HUES6 (cell line): ENCODE measurements around the gene BTBD6.
A peak's percentile ranks its signal among the peaks of the same experiment; 100 is the strongest.
"Not testable (repeated sequence)": the region's sequence is repeated elsewhere in the genome, so short reads cannot be mapped to it uniquely, and the experiment has no call there.

Source experiments
- H3K27ac ChIP-seq: 2 replicates; pipeline ENCODE4 v1.7.0; 2013; ENCODE audit warnings: low read depth, mild to moderate bottlenecking, low read length, inconsistent platforms
- H3K27me3 ChIP-seq: 2 replicates; pipeline ENCODE4 v1.6.1; 2013; ENCODE audit warnings: low read length; ENCODE audit not compliant: control insufficient read depth, insufficient read depth
- H3K36me3 ChIP-seq: 2 replicates; pipeline ENCODE4 v1.6.1; 2013; ENCODE audit warnings: low read length; ENCODE audit not compliant: control insufficient read depth, insufficient read depth
- H3K4me1 ChIP-seq: 2 replicates; pipeline ENCODE4 v1.6.1; 2013; ENCODE audit warnings: low read length; ENCODE audit not compliant: control insufficient read depth, insufficient read depth
- H3K4me3 ChIP-seq: 2 replicates; pipeline ENCODE4 v1.5.1; 2013; ENCODE audit warnings: low read depth, low read length
- H3K9ac ChIP-seq: one replicate; pipeline ENCODE4 v1.6.1; 2013; ENCODE audit warnings: mild to moderate bottlenecking, low read length
- H3K9me3 ChIP-seq: 2 replicates; pipeline ENCODE4 v1.6.1; 2013; ENCODE audit warnings: low read depth, low read length; ENCODE audit not compliant: control insufficient read depth, insufficient read depth

BTBD6 gene

DNA sequence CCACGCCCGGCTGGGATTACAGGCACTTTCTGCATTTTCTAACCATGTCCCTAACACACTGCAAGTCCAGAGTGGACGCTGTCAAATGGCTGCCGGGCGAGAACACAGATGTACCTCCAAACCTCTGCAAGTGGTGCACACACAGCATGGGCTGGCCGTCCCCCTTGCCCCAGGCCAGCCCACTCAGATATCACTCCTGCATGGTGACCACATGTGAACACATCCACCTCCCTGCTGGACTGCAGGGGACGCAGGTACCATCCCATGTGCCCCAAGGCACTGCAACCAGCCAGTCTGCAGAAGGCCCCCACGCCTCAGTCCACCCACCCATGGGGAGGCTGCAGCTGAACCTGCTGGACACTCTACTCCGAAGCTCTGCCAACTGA is 38.4 kb downstream of the BTBD6 start:
- Histone ChIP-seq H3K36me3 (no peaks in the 10 kb centered on the region), H3K9me3 (no peaks in the 10 kb centered on the region), H3K27me3 (no peaks in the 10 kb centered on the region), H3K4me1 (peaks cover 12% of the 10 kb centered on the region), H3K9ac (no peak overlapping the region), H3K27ac (no peak overlapping the region), H3K4me3 (no peak overlapping the region)

DNA sequence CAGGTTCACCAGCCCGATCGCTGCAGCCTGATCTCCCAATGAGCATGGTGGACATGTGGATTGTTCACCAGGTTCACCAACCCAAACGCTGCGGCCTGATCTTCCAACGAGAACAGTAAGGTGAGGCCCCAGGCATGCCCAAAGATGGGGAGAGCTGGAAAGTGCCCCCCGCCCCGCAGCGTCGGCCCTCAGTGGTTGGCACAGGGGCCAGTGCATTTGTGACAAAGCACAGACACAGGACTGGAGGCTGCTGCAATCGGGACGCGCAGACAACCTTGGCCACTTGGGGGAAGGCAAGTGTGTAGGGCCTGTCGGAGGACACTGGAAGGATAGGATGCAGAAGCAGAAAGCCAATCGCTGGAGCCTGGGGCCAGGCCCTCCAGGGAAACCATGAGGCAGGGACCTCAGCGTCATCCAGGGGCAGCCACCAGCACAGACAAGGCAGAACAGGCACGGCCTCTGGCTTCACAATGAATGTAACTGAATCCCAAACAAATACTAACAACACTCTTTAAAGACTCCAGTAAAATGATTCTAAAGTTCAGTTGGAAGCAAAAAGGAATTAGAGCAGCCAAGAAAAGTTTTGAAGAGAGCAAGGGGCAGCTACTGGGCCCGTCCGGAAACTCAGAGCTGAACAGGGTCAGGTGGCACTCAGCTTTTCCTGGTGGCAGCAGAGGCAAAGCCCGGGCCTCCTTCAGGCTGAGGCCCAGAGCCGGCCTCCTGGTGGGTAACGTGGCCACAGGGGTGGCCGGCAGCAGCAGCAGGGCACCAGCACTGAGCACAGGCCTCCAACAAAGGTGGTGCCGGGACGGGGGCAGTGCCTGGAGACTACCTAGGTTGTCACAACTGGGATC is 39.1 kb downstream of the BTBD6 start:
- H3K36me3 ChIP-seq = no peaks in the 10 kb centered on the region
- peaks cover 7% of the 10 kb centered on the region for H3K4me1 ChIP-seq
- no peak overlapping the region for H3K27ac ChIP-seq

DNA sequence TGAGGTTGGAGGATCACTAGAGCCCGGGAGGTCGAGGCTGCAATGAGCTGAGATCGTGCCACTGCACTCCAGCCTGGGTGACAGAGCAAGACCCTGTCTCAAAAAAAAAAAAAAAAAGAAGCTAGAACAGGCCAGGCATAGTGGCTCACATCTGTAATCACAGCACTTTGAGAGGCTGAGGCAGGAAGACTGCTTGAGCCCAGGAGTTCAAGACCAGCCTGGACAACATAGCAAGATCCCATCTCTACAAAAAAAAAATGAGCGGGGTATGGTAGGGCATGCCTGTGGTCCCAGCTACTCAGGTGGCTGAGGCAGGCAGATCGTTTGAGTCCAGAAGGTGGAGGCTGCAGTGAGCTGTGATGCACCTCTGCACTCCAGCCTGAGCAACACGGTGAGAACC is 40.6 kb downstream of the BTBD6 start:
- not testable (repeated sequence) for H3K4me3 ChIP-seq, H3K9ac ChIP-seq, H3K4me1 ChIP-seq, H3K9me3 ChIP-seq, H3K36me3 ChIP-seq, H3K27ac ChIP-seq, H3K27me3 ChIP-seq

More for the DNA sequence above, 39.1 kb downstream of the BTBD6 start:
- Histone ChIP-seq H3K4me3 (no peak overlapping the region), H3K27me3 (no peaks in the 10 kb centered on the region), H3K9ac (no peak overlapping the region), H3K9me3 (no peaks in the 10 kb centered on the region)

DNA sequence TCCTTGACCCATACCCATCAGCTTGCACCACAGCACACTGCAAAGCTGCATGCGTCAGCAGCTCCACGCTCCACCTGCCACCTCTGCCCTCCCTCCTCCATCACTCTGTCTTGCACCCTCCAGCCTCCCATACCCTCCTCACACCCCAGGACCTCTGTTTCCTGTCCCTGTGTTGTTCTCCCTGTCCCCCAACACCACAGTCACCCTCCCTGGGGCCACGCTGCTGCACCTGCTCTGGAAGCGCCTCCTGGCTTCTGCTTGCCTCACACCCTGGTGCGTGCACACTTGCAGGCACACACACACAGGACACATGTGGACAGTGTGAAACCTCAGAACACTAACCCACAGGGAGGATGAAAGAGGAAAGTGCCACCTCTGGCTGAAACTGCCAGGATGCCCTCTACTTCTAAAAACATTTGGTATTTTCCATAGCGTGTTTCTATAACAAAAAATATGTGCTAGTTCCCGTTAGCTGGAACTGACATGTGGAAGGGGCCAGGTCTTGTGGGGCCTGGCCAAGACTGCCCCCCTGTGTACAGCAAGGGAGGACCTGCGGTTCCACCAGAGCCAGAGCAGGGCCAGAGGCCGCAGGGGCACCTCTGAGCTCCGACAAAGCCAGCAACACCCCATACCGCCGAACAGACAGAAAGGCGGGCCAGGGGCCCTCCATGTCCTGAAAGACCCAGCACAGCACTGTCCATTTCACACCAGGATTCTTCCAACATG is 42.5 kb downstream of the BTBD6 start:
- H3K4me3 ChIP-seq = no peak overlapping the region
- no peaks in the 10 kb centered on the region for H3K36me3 ChIP-seq
- H3K9ac ChIP-seq = no peak overlapping the region
- H3K4me1 ChIP-seq = peaks cover 3% of the 10 kb centered on the region; the same call in 1 of the 2 replicates
- H3K27ac ChIP-seq = no peak overlapping the region
- H3K9me3 ChIP-seq = no peaks in the 10 kb centered on the region
- H3K27me3 ChIP-seq = no peaks in the 10 kb centered on the region

DNA sequence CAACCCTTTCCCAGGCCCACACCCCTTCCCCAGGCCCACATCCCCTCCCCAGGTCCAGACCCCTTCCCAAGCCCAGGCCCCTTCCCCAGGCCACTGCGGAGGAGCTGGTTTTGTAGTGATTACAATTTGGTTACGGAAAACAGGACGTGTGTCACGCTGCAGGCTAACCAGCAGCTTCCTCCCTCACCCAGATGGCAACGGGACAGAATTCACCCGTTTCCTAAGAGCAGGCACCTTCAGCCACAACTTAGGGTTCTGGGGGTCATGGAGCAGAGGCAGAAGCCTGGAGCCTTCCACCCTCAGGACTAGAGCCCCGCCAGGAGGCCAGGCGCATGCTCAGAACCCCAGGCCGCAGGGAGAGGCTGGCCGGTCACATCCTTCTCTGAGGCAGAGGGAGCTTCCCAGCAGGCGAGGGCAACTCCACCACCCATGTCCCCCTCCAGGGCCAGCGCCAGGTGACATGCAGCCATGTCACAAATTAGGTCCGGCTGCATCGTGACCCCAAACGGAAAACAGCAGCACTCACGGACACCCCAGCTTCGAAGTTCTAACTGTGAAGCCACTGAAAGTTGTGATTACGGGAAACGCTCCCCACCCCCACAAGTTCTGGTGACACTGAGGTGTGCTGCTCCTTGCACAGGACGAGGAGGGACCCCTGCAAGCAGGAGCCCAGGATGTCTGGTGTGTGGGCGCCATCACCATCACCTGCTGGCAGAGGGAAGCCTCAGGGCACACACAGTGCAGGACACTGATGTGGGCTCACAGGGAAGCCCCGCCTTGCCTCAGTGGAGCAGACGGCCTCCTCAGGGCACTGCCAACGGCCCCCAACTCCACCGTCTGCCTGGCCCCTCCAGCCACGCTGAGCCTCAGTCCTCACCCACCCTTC is 44.7 kb downstream of the BTBD6 start:
- Histone ChIP-seq H3K36me3 (no peaks in the 10 kb centered on the region), H3K9ac (no peak overlapping the region), H3K4me1 (peaks cover 3% of the 10 kb centered on the region; the same call in 1 of the 2 replicates), H3K4me3 (no peak overlapping the region), H3K27me3 (no peaks in the 10 kb centered on the region), H3K9me3 (no peaks in the 10 kb centered on the region), H3K27ac (no peak overlapping the region)

DNA sequence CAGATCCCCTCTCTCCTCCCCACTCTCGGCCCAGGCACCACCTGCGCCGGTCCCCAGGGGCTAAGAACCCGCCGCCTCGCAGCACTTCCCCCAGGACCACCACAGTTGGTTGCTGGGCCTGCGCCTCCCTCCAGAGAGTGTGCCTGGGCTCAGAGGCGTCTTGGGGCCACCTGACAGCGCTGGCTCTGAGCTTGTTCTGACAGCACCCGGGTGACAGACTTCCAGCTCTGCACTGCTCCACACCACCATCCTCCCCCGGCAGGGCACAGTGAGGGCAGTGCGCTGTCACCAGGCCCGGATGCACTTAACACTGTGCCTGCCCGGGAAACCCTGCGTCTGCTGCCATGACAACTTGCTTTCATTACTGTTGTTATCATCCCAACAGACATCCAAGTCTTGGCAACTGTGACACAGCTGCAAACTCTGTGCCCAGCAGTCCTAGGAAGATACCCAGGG is 45.8 kb downstream of the BTBD6 start:
- no peak overlapping the region for H3K9ac ChIP-seq
- H3K9me3 ChIP-seq = no peaks in the 10 kb centered on the region
- H3K4me3 ChIP-seq = no peak overlapping the region
- H3K36me3 ChIP-seq = no peaks in the 10 kb centered on the region
- peaks cover 3% of the 10 kb centered on the region; the same call in 1 of the 2 replicates for H3K4me1 ChIP-seq
- H3K27ac ChIP-seq = no peak overlapping the region
- no peaks in the 10 kb centered on the region for H3K27me3 ChIP-seq

DNA sequence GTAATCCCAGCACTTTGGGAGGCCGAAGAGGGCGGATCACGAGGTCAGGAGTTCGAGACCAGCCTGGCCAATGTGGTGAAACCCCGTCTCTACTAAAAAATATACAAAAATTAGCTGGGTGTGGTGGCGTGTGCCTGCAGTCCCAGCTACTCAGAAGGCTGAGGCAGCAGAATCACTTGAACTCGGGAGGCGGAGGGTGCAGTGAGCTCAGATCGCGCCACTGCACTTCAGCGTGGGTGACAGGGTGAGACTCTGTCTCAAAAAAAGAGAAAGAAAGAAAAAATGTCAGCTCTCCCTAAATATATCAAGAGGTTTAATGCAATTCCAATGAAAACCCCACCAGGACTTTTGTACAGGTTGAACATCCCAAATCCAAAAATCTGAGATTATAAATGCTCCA is 49.0 kb downstream of the BTBD6 start:
- H3K27ac ChIP-seq, H3K36me3 ChIP-seq, H3K4me3 ChIP-seq, H3K4me1 ChIP-seq, H3K9me3 ChIP-seq, H3K9ac ChIP-seq: not testable (repeated sequence)
- H3K27me3 ChIP-seq = peaks cover 10% of the 10 kb centered on the region; the same call in 1 of the 2 replicates

DNA sequence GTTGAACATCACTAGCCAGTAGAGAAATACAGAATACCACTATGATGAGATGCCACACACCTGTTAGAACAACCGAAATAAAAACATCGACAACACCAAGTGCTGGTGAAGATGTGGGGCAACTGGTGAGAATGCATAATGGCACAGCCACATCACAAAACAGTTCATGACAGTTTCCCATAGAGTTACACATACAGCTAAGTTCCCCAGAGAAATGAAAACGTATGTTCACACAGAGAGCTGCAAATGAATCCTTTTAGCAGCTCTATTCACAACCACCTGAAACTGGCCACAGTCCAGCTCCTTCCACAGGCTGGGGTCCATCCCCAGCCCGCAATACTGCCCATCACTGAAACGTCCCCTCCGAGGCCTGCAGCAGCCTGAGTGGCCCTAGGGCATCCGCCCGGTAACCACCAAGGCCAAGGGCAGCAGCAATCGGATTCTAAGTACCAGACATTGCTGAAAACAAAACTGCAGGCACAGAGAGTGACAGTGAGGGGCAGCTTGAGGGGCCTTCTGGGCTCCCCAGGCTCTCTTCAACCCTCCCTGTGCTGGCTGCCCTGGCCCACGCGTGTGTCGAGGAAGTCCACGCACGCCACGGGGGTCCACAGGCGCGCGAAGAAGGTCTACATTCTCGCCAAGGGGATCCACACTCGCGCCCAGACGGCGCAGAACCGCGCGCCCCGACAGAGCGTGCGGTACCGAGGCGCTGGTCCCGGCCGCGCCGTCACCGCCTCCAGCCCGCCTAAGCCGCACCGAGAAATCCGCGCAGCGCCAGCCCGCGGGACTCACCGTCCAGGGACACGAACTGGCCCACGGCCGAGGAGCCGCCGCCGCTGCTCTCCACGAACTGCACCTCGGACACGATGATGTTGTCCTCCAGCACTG is 51.6 kb downstream of the BTBD6 start:
- no peaks in the 10 kb centered on the region for H3K4me1 ChIP-seq
- peak overlapping the region; percentile 95 for H3K9ac ChIP-seq
- H3K9me3 ChIP-seq = no peaks in the 10 kb centered on the region
- peaks cover 10% of the 10 kb centered on the region; the same call in 1 of the 2 replicates for H3K27me3 ChIP-seq
- H3K4me3 ChIP-seq = peak overlapping the region; percentile 100
- no peaks in the 10 kb centered on the region; the same call in 1 of the 2 replicates for H3K36me3 ChIP-seq
- no peak overlapping the region for H3K27ac ChIP-seq
